SK-N-SH treated with all-trans-retinoic acid at 6 μM for 48 hours (cell line): Measurements from ENCODE around the gene TGOLN2.

Source experiments
- ATAC-seq: fragments of 200-7000 bp; cut with Tn5 transposase; 3 replicates; pipeline ENCODE4 v1.9.1; 2020; ENCODE audit warnings: mild to moderate bottlenecking, moderate library complexity
- ARNTL ChIP-seq: fragments of 450-650 bp; formaldehyde crosslinking; IDR thresholded peaks from 2 replicates; pipeline ENCODE4 v1.5.0; 2020; ENCODE audit warnings: low read depth, mild to moderate bottlenecking, moderate library complexity, borderline replicate concordance
- BACH2 ChIP-seq: fragments of 250-450 bp; sonication (Bioruptor Pico); IDR thresholded peaks from 2 replicates; pipeline ENCODE4 v1.9.0; 2021; ENCODE audit warnings: mild to moderate bottlenecking, borderline replicate concordance
- CREB5 ChIP-seq: fragments of 250-450 bp; sonication (Bioruptor Pico); IDR thresholded peaks from 2 replicates; pipeline ENCODE4 v1.5.1; 2020; ENCODE audit warnings: low read depth, mild to moderate bottlenecking, moderate library complexity
- CSDC2 ChIP-seq: fragments of 250-450 bp; sonication (Bioruptor Pico); IDR thresholded peaks from 2 replicates; pipeline ENCODE4 v1.5.0; 2020; ENCODE audit warnings: mild to moderate bottlenecking, moderate library complexity
- CSRNP3 ChIP-seq: fragments of 250-450 bp; sonication (Bioruptor Pico); IDR thresholded peaks from 2 replicates; pipeline ENCODE4 v1.5.1; 2021; ENCODE audit warnings: mild to moderate bottlenecking, moderate library complexity
- ESRRG ChIP-seq: fragments of 250-450 bp; sonication (Bioruptor Pico); IDR thresholded peaks from 2 replicates; pipeline ENCODE4 v1.6.1; 2021; ENCODE audit warnings: mild to moderate bottlenecking
- ISL1 ChIP-seq: fragments of 250-450 bp; sonication (Bioruptor Pico); IDR thresholded peaks from 2 replicates; pipeline ENCODE4 v2.1.2; 2022; ENCODE audit warnings: mild to moderate bottlenecking, moderate library complexity
- OSR1 ChIP-seq: fragments of 250-450 bp; sonication (Bioruptor Pico); IDR thresholded peaks from 2 replicates; pipeline ENCODE4 v1.8.0; 2022; ENCODE audit warnings: moderate library complexity, mild to moderate bottlenecking, inconsistent platforms
- PATZ1 ChIP-seq: fragments of 250-450 bp; sonication (Bioruptor Pico); IDR thresholded peaks from 2 replicates; pipeline ENCODE4 v1.8.0; 2020; ENCODE audit warnings: mild to moderate bottlenecking, moderate library complexity, borderline replicate concordance
- POU6F1 ChIP-seq: fragments of 250-450 bp; sonication (Bioruptor Pico); IDR thresholded peaks from 2 replicates; pipeline ENCODE4 v1.8.0; 2021; ENCODE audit warnings: low read depth, mild to moderate bottlenecking, moderate library complexity, borderline replicate concordance
- PPARA ChIP-seq: fragments of 250-450 bp; sonication (Bioruptor Pico); IDR thresholded peaks from 2 replicates; pipeline ENCODE4 v1.5.0; 2020; ENCODE audit warnings: mild to moderate bottlenecking, borderline replicate concordance
- SNAI2 ChIP-seq: fragments of 250-450 bp; sonication (Bioruptor Pico); IDR thresholded peaks from 2 replicates; pipeline ENCODE4 v1.5.0; 2020; ENCODE audit warnings: mild to moderate bottlenecking, moderate library complexity
- TCF4 ChIP-seq: fragments of 250-450 bp; sonication (Bioruptor Pico); IDR thresholded peaks from 2 replicates; pipeline ENCODE4 v1.8.0; 2021; ENCODE audit warnings: mild to moderate bottlenecking, moderate library complexity, borderline replicate concordance
- TOX ChIP-seq: fragments of 250-450 bp; sonication (Bioruptor Pico); IDR thresholded peaks from 2 replicates; pipeline ENCODE4 v1.8.0; 2021; ENCODE audit warnings: mild to moderate bottlenecking, moderate library complexity, borderline replicate concordance
- ZFP30 ChIP-seq: fragments of 450-650 bp; formaldehyde crosslinking; IDR thresholded peaks from 2 replicates; pipeline ENCODE4 v1.5.0; 2022; ENCODE audit warnings: mild to moderate bottlenecking, moderate library complexity
- ZNF565 ChIP-seq: fragments of 450-650 bp; formaldehyde crosslinking; conservative IDR thresholded peaks from 2 replicates; pipeline ENCODE4 v1.5.0; 2020; ENCODE audit warnings: low read depth, mild to moderate bottlenecking, moderate library complexity

The TGOLN2 gene

DNA sequence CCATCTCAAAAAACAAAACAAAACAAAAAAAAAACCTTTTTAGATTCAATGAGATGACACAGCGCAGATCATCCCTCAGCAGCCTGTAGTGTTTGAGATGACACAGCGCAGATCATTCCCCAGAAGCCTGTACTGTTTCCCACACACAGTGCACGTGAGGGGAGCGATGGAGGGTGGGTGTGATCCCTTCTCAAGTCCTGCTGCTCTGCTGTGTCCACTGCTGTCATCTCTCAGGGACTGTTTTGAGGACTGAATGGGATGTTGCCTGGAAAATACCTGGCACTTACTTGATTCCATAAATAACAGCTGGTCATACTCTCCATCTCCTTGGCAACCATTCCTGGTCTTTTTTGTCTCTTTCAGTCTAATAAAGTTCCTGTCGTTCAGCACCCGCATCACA is 25.7 kb downstream of the TGOLN2 start:
- TF ChIP-seq PPARA (CRISPR knock-in tag) = no peak
- TF ChIP-seq TOX = no peak
- TF ChIP-seq, all 23 proteins: peak for 0
- ATAC-seq = peak; percentile 13; the same call in 1 of the 3 replicates

DNA sequence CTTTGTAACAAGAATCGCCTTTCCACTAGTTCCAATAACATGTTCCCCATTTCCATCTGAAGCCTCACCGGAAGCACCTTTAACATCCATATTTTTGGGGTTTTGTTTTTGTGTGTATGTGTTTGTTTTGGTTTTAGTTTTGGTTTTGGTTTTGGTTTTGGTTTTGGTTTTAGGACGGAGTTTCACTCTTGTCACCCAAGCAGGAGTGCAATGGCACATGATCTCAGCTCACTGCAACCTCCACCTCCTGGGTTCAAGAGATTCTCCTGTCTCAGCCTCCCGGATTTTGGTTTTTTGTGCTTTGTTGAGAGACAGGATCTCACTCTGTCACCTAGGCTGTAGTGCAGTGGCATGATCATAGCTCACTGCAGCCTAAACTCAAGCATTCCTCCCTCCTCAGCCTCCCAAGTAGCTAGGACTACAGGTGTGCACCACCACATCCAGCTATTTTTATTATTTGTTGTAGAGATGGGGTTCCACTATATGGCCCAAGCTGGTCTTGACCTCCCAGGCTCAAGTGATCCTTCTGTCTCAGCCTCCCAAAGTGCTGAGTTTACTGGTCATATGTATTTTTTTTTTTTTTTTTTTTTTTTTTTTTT is 36.3 kb downstream of the TGOLN2 start:
- no peak for TF ChIP-seq PATZ1 (CRISPR knock-in tag)
- TF ChIP-seq CSRNP3 (CRISPR knock-in tag) = no peak
- no peak for TF ChIP-seq ZNF565 (CRISPR knock-in tag)
- TF ChIP-seq TOX = no peak
- no peak for ATAC-seq

DNA sequence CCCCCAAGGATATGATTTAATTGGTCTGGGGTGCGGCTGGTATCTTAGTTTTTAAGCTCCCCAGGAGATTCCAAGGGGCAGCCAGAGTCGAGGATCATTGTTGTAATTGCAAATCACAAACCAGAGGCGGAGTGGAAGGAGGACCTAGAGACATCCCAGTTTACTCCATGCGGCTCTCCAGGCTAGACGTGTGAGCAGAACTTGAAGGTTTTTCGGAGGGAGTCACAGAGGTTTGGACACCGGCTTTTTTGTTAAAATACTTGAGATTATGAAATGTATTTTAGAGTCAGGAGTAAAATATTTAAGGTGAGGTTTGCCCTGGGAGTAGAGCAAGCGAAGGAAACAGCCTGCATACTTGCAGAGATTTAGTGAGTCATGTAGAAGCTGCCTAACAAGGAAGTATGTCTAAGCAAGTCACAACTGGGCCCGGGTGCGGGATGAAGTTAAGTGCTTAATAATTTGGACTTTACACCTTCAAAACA is 39.5 kb downstream of the TGOLN2 start:
- TF ChIP-seq PPARA (CRISPR knock-in tag) = no peak
- TF ChIP-seq SNAI2 (CRISPR knock-in tag) = no peak
- ATAC-seq = peak; percentile 37; the same call in 2 of the 3 replicates

DNA sequence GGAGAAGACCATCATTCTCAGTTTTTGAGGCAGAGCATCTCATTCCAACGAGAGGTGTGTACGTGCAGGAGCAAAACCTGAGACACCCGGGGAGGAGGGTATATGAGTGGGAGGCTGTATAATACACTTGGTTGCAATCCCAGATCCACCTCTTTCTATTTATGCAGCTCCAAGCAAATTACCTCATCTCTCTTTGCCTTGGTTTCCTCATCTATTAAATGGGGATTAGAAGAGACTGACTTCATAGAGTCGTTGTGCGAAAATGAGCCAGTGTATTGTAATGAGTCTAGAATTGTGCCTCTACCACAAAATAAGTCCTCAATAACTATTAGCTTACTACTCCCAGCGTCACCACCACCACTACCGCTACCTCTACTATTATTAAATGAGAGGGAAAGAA is 40.1 kb downstream of the TGOLN2 start:
- ATAC-seq = no peak
- TF ChIP-seq TOX = no peak

DNA sequence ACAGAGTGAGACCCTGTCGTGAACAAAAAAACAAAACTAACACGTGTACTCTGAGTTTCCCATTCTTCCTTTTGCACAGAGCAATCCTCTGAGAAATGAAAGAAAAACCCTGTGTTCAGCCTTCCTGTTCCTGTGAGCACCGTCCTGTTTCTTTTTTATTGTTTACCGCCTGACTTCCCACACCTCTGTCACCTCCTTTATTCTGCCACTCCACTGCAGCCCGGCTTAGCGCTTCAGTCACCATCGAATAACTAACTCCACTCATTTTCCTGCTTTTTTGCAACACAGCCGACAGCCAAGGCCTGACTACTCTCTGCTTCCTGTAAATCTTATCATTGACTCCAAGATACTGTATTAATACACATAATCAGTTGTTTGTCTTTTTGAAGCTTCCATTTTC is 40.9 kb downstream of the TGOLN2 start:
- no peak for ATAC-seq
- no peak for TF ChIP-seq ARNTL (CRISPR knock-in tag)
- no peak for TF ChIP-seq ISL1 (CRISPR knock-in tag)
- no peak for TF ChIP-seq ZNF565 (CRISPR knock-in tag)
- no peak for TF ChIP-seq ZFP30 (CRISPR knock-in tag)
- no peak for TF ChIP-seq SNAI2 (CRISPR knock-in tag)
- no peak for TF ChIP-seq CSDC2 (CRISPR knock-in tag)
- TF ChIP-seq BACH2 (CRISPR knock-in tag) = no peak
- TF ChIP-seq CREB5 (CRISPR knock-in tag) = no peak
- TF ChIP-seq TCF4 (CRISPR knock-in tag) = no peak
- TF ChIP-seq PPARA (CRISPR knock-in tag) = no peak
- TF ChIP-seq ESRRG (CRISPR knock-in tag) = no peak
- TF ChIP-seq OSR1 (CRISPR knock-in tag) = no peak
- no peak for TF ChIP-seq PATZ1 (CRISPR knock-in tag)
- TF ChIP-seq CSRNP3 (CRISPR knock-in tag) = no peak
- TF ChIP-seq POU6F1 (CRISPR knock-in tag) = no peak
